Measurements from ENCODE around the gene TOM1L1.

TOM1L1 gene

GRCh38 chr17:54992797-54993639 is 92.4 kb downstream of the TOM1L1 start:
- DNase-seq (ENCODE audit: low read depth), result peak; percentile 3

GRCh38 chr17:54996441-54996840 is 95.8 kb downstream of the TOM1L1 start:
- no peak for DNase-seq (ENCODE audit: low read depth)

GRCh38 chr17:55002458-55002857 is 101.8 kb downstream of the TOM1L1 start:
- DNase-seq (ENCODE audit: low read depth), result no peak

GRCh38 chr17:55004484-55004883 is 103.8 kb downstream of the TOM1L1 start:
- no peak for DNase-seq (ENCODE audit: low read depth)

GRCh38 chr17:55005520-55005919 is 104.9 kb downstream of the TOM1L1 start:
- DNase-seq (ENCODE audit: low read depth), result no peak

Data from GM04503 (cell line).